ENCODE results near the gene SLC39A11. TPM values are rescaled to one million over a fixed set of nuclear protein-coding genes. Genes with fewer than 3 reads are reported as not detected.

The SLC39A11 gene
- total RNA-seq, 2 donors from 2014 or later: 18.1 to 20.1 TPM

DNA sequence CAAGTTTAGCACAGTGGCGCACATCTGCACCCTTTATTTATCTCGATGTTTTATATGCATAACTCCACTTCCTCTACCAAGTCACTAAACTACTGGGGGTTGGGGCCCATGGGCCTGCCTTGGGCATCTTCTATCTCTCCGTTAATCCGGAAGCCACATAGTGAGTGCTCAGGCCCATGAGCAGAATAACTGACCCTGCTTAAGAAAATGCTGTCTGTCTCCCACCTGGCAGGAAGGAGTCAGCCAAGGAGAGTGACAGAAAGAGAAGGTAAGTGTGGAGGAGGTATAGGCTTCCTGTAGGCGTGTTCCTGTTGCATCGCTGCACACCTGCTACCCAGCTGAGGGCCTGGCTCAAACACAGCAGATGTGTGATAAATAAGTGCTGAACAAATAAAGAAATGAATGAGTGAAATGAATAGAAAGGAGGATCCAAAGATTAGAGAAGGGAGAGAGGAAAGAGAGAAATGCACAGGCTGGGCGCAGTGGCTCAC lies 320.1 kb downstream of the SLC39A11 start:
- 94 to 100% methylated on average over 3 to 7 of the region's 7 CpGs for WGBS, 2 experiments (ENCODE audit: insufficient coverage in 1 of 2, insufficient read length in 1 of 2)
- no peak for DNase-seq
- H3K4me3 Mint-ChIP-seq: no peak overlapping the region
- Histone ChIP-seq H3K27me3 (ENCODE audit: control insufficient read depth, insufficient read depth, low read length, poor library complexity, severe bottlenecking) (no peaks in the 10 kb centered on the region), H3K27ac (ENCODE audit: low read depth, low read length) (no peak overlapping the region), H3K4me3 (ENCODE audit: low read length) (no peak overlapping the region), H3K36me3 (ENCODE audit: control insufficient read depth, insufficient read depth, low read length) (no peaks in the 10 kb centered on the region), H3K9ac (ENCODE audit: extremely low read depth, low read length, poor library complexity, severe bottlenecking) (no peak overlapping the region), H3K4me1 (ENCODE audit: control insufficient read depth, insufficient read depth, low read length) (no peaks in the 10 kb centered on the region), H3K9me3 (ENCODE audit: control insufficient read depth, low read length) (peaks cover 14% of the 10 kb centered on the region)
- H3K4me1 Mint-ChIP-seq: peaks cover 2% of the 10 kb centered on the region
- H3K27me3 Mint-ChIP-seq (ENCODE audit: insufficient read depth): peaks cover 7% of the 10 kb centered on the region
- TF ChIP-seq, protein P1, sequence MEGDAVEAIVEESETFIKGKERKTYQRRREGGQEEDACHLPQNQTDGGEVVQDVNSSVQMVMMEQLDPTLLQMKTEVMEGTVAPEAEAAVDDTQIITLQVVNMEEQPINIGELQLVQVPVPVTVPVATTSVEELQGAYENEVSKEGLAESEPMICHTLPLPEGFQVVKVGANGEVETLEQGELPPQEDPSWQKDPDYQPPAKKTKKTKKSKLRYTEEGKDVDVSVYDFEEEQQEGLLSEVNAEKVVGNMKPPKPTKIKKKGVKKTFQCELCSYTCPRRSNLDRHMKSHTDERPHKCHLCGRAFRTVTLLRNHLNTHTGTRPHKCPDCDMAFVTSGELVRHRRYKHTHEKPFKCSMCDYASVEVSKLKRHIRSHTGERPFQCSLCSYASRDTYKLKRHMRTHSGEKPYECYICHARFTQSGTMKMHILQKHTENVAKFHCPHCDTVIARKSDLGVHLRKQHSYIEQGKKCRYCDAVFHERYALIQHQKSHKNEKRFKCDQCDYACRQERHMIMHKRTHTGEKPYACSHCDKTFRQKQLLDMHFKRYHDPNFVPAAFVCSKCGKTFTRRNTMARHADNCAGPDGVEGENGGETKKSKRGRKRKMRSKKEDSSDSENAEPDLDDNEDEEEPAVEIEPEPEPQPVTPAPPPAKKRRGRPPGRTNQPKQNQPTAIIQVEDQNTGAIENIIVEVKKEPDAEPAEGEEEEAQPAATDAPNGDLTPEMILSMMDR (conservative IDR thresholded peaks at IDR 0.05): no peak
- H3K9me3 Mint-ChIP-seq: peaks cover 24% of the 10 kb centered on the region
- no peak overlapping the region for H3K27ac Mint-ChIP-seq
- peaks cover 16% of the 10 kb centered on the region for H3K36me3 Mint-ChIP-seq (ENCODE audit: low read depth)

DNA sequence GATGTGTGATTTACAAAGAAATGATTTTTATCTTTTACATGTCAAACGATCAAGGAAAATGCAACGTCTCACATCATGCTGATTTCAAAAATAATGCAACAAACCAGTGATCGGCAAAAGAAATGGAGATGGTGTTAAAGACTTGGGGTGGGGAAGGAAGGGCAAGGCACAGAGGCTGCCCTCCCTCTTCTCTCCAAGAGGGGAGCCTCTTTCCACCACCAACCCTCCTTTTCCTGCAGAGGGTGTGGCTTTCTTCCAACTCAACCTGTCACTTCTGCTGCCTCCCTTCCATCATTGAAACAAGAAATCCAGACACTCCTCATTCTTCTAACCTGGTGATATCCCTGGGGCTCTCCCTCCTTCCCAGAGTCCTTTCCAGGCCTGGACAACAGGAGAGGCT lies 320.8 kb downstream of the SLC39A11 start:
- H3K9me3 ChIP-seq (ENCODE audit: control insufficient read depth, low read length): peaks cover 21% of the 10 kb centered on the region
- TF ChIP-seq, protein P1 (conservative IDR thresholded peaks at IDR 0.05): peak; percentile 52
- H3K9me3 Mint-ChIP-seq: peaks cover 31% of the 10 kb centered on the region
- peaks cover 2% of the 10 kb centered on the region for H3K4me1 Mint-ChIP-seq
- no peaks in the 10 kb centered on the region for H3K4me1 ChIP-seq (ENCODE audit: control insufficient read depth, insufficient read depth, low read length)
- 97 to 98% methylated on average over 3 of the region's 3 CpGs for WGBS, 2 experiments (ENCODE audit: insufficient coverage in 1 of 2, insufficient read length in 1 of 2)
- H3K36me3 Mint-ChIP-seq (ENCODE audit: low read depth): peaks cover 20% of the 10 kb centered on the region
- H3K4me3 ChIP-seq (ENCODE audit: low read length): no peak overlapping the region
- H3K4me3 Mint-ChIP-seq: no peak overlapping the region
- no peaks in the 10 kb centered on the region for H3K36me3 ChIP-seq (ENCODE audit: control insufficient read depth, insufficient read depth, low read length)
- no peak overlapping the region for H3K27ac Mint-ChIP-seq
- H3K9ac ChIP-seq (ENCODE audit: extremely low read depth, low read length, poor library complexity, severe bottlenecking): no peak overlapping the region
- no peaks in the 10 kb centered on the region for H3K27me3 ChIP-seq (ENCODE audit: control insufficient read depth, insufficient read depth, low read length, poor library complexity, severe bottlenecking)
- H3K27ac ChIP-seq (ENCODE audit: low read depth, low read length): no peak overlapping the region
- no peak for DNase-seq
- peaks cover 11% of the 10 kb centered on the region for H3K27me3 Mint-ChIP-seq (ENCODE audit: insufficient read depth)

DNA sequence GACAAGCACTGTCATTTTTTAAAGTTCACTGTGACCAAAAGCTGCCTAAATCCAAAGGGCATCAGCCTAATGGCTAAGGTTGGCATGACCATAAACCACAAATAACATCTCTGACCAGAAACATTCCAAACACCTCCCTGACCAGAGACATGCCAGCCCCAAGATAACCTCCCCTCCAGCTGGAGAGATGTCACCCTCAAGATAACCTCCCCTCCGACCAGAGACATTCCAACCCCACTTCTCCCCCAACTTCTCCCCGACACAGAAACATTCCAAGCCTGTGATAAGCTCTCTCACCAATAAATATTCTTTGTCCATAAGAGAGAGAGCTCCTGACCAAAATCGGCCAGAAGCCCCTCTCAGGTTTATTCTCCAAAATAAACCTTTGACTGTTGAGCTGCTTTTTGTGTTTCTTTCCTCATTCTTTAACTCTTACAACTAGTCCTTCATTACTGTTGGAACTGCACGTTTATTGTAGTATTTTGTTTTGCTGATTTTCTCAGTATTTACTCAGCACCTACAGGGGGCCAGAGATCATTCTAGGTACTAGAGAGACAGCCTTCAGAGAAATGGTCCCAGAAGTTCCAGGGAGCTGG lies 325.6 kb downstream of the SLC39A11 start:
- 83 to 85% methylated on average over 2 to 4 of the region's 4 CpGs for WGBS, 2 experiments (ENCODE audit: insufficient coverage in 1 of 2, insufficient read length in 1 of 2)
- no peak overlapping the region for H3K27ac Mint-ChIP-seq
- peaks cover 52% of the 10 kb centered on the region for H3K27me3 Mint-ChIP-seq (ENCODE audit: insufficient read depth)
- H3K27ac ChIP-seq (ENCODE audit: low read depth, low read length): no peak overlapping the region
- no peaks in the 10 kb centered on the region for H3K36me3 ChIP-seq (ENCODE audit: control insufficient read depth, insufficient read depth, low read length)
- H3K9me3 ChIP-seq (ENCODE audit: control insufficient read depth, low read length): peaks cover 30% of the 10 kb centered on the region
- DNase-seq: no peak
- H3K27me3 ChIP-seq (ENCODE audit: control insufficient read depth, insufficient read depth, low read length, poor library complexity, severe bottlenecking): peaks cover 7% of the 10 kb centered on the region
- H3K9me3 Mint-ChIP-seq: peaks cover 39% of the 10 kb centered on the region
- H3K4me3 ChIP-seq (ENCODE audit: low read length): no peak overlapping the region
- TF ChIP-seq, protein P1 (conservative IDR thresholded peaks at IDR 0.05): no peak
- H3K4me1 Mint-ChIP-seq: peaks cover 7% of the 10 kb centered on the region
- no peak overlapping the region for H3K4me3 Mint-ChIP-seq
- H3K4me1 ChIP-seq (ENCODE audit: control insufficient read depth, insufficient read depth, low read length): no peaks in the 10 kb centered on the region
- no peak overlapping the region for H3K9ac ChIP-seq (ENCODE audit: extremely low read depth, low read length, poor library complexity, severe bottlenecking)
- peaks cover 20% of the 10 kb centered on the region for H3K36me3 Mint-ChIP-seq (ENCODE audit: low read depth)
